PC-3 (cell line): ENCODE measurements around the gene CDH13. TPM values are rescaled to one million over a fixed set of nuclear protein-coding genes. Genes with fewer than 3 reads are reported as not detected.

Experiments
- ATAC-seq: fragments of 200-7000 bp; cut with Tn5 transposase; 2 replicates; pipeline ENCODE4 v1.9.1; 2020; ENCODE audit warnings: mild to moderate bottlenecking, moderate library complexity
- BruUV-seq: library from RNA; stranded (reverse); fragments of 400-500 nt; replicated peaks from 2 replicates; lab custom pipeline; 2021; lab: Mats Ljungman, UMichigan
- CTCF ChIA-PET: fragments of 300-600 bp; sonication (Branson Sonifier 250); formaldehyde crosslinking; loops from one replicate; lab custom pipeline; 2022; ENCODE audit warnings: antibody characterized with exemption; lab: Charles Lee
- POLR2A ChIA-PET: fragments of 300-600 bp; sonication (Branson Sonifier 250); formaldehyde crosslinking; loops from one replicate; lab custom pipeline; 2022; ENCODE audit warnings: antibody characterized with exemption; ENCODE audit not compliant: unreplicated experiment; lab: Charles Lee
- DNase-seq: peaks from one replicate; pipeline ENCODE4 v3.0.0-alpha.2; 2015
- H2AFZ ChIP-seq: fragments of 300-600 bp; sonication (generic); 2 replicates; pipeline ENCODE4 v1.6.0; 2016; ENCODE audit warnings: antibody characterized with exemption, low read length
- H3F3A ChIP-seq: fragments of 300-600 bp; sonication (generic); one replicate; pipeline ENCODE4 v1.6.0; 2017; ENCODE audit warnings: antibody characterized with exemption, low read length, control low read depth, mild to moderate bottlenecking; ENCODE audit not compliant: unreplicated experiment
- H3K27ac ChIP-seq: fragments of 300-600 bp; sonication (generic); 2 replicates; pipeline ENCODE4 v1.5.1; 2016; ENCODE audit warnings: mild to moderate bottlenecking, low read length
- H3K27me3 ChIP-seq: fragments of 300-600 bp; sonication (generic); 2 replicates; pipeline ENCODE4 v1.6.1; 2016; ENCODE audit warnings: low read length, mixed read lengths
- H3K36me3 ChIP-seq: fragments of 300-600 bp; sonication (generic); 2 replicates; pipeline ENCODE4 v1.6.1; 2016; ENCODE audit warnings: low read depth, mixed run types, low read length, mixed read lengths
- H3K4me1 ChIP-seq: fragments of 300-600 bp; sonication (generic); 2 replicates; pipeline ENCODE4 v1.5.1; 2016; ENCODE audit warnings: low read length; ENCODE audit not compliant: insufficient read depth
- H3K4me2 ChIP-seq: fragments of 300-600 bp; sonication (generic); 2 replicates; pipeline ENCODE4 v1.6.0; 2016; ENCODE audit warnings: low read length
- H3K4me3 ChIP-seq: fragments of 300-600 bp; sonication (generic); 2 replicates; pipeline ENCODE4 v1.5.1; 2016; ENCODE audit warnings: mild to moderate bottlenecking, low read length, mixed read lengths
- H3K79me2 ChIP-seq: fragments of 300-600 bp; sonication (generic); 2 replicates; pipeline ENCODE4 v1.6.1; 2017; ENCODE audit warnings: low read length, mixed read lengths
- H3K9ac ChIP-seq: fragments of 300-600 bp; sonication (generic); 2 replicates; pipeline ENCODE4 v1.6.0; 2016; ENCODE audit warnings: mild to moderate bottlenecking, low read length
- H3K9me2 ChIP-seq: fragments of 300-600 bp; sonication (generic); replicated peaks from 2 replicates; pipeline ENCODE4 v1.6.1; 2016; ENCODE audit warnings: mixed run types, low read length, mixed read lengths
- H3K9me3 ChIP-seq: fragments of 300-600 bp; sonication (generic); 2 replicates; pipeline ENCODE4 v1.6.1; 2016; ENCODE audit warnings: low read length, mixed read lengths
- H4K20me1 ChIP-seq: fragments of 300-600 bp; sonication (generic); 2 replicates; pipeline ENCODE4 v1.6.1; 2016; ENCODE audit warnings: low read length, mixed read lengths
- EZH2 ChIP-seq: fragments of 300-600 bp; sonication (generic); IDR thresholded peaks from one replicate; pipeline ENCODE4 v1.6.1; 2017; ENCODE audit warnings: antibody characterized with exemption, mild to moderate bottlenecking, low read length; ENCODE audit not compliant: unreplicated experiment
- EZH2phosphoT487 ChIP-seq: fragments of 300-600 bp; sonication (generic); IDR thresholded peaks from 2 replicates; pipeline ENCODE4 v1.6.1; 2018; ENCODE audit warnings: mild to moderate bottlenecking, antibody characterized with exemption, low read length, borderline replicate concordance
- intact Hi-C: fragments of 100-400 bp; cut with micrococcal nuclease; formaldehyde crosslinking; loops from 2 replicates; pipeline ENCODE4 v1.9.0; 2023
- total RNA-seq: library from RNA; depleted of rRNA; stranded (reverse); fragments of >200 nt; gene quantifications from 2 replicates; pipeline ENCODE4 v1.2.3, GENCODE V29; 2014
- TF ChIP-seq, protein P1 (sequence below): fragments of 300-600 bp; sonication (generic); conservative IDR thresholded peaks from 2 replicates; pipeline ENCODE4 v1.5.1; 2017; ENCODE audit warnings: antibody characterized with exemption, low read depth, mild to moderate bottlenecking, low read length

The CDH13 gene
- total RNA-seq, 1 experiment from 2014 or later, result 0.36 TPM

- DNase-seq (no peak), ATAC-seq (no peak)
- ChIA-PET POLR2A (no interaction called here), CTCF (no interaction called here)
- Histone ChIP-seq H3K4me1 (no peaks in the 10 kb centered on the region), H3K36me3 (no peaks in the 10 kb centered on the region), H3K9ac (no peak overlapping the region), H3K27me3 (no peaks in the 10 kb centered on the region), H3K79me2 (no peaks in the 10 kb centered on the region), H2AFZ (no peak overlapping the region), H4K20me1 (no peaks in the 10 kb centered on the region), H3K4me3 (no peak overlapping the region), H3K27ac (no peak overlapping the region), H3K9me2 (no peaks in the 10 kb centered on the region), H3F3A (no peaks in the 10 kb centered on the region), H3K4me2 (no peak overlapping the region), H3K9me3 (no peaks in the 10 kb centered on the region)
- no TSS peak for BruUV-seq
- TF ChIP-seq EZH2phosphoT487 (no peak), EZH2 (no peak)
- TF ChIP-seq, protein P1, sequence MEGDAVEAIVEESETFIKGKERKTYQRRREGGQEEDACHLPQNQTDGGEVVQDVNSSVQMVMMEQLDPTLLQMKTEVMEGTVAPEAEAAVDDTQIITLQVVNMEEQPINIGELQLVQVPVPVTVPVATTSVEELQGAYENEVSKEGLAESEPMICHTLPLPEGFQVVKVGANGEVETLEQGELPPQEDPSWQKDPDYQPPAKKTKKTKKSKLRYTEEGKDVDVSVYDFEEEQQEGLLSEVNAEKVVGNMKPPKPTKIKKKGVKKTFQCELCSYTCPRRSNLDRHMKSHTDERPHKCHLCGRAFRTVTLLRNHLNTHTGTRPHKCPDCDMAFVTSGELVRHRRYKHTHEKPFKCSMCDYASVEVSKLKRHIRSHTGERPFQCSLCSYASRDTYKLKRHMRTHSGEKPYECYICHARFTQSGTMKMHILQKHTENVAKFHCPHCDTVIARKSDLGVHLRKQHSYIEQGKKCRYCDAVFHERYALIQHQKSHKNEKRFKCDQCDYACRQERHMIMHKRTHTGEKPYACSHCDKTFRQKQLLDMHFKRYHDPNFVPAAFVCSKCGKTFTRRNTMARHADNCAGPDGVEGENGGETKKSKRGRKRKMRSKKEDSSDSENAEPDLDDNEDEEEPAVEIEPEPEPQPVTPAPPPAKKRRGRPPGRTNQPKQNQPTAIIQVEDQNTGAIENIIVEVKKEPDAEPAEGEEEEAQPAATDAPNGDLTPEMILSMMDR, result no peak
- intact Hi-C loops, result no loop called here
Measured at GRCh38 chr16:83224642-83225041, 597.9 kb downstream of the CDH13 start.

DNA sequence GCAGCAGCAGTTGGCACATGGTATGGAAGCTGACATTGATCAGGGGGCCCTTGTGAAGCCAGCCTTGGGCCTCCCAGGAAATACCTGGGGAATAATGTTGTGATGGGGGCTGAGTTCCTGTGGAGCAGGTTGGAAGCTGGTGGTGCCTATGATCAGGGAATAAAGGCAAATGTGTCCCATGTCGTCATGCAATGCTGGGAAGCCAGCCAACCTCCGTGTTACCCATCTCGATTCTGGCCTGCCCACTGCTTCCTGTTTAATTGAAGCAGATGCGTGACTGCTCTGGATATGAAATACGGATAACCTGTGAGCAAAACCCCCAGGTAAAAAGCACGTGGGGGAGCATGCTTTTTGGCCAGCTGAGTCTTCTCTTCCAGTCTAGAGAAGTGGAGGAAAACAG, 600.6 kb downstream of the CDH13 start:
- CTCF ChIA-PET, result no interaction called here
- Histone ChIP-seq H3K27me3 (no peaks in the 10 kb centered on the region), H3K9ac (no peak overlapping the region), H3K4me3 (no peak overlapping the region), H3K79me2 (no peaks in the 10 kb centered on the region), H3K27ac (no peak overlapping the region), H3F3A (no peaks in the 10 kb centered on the region), H3K9me3 (no peaks in the 10 kb centered on the region), H3K4me1 (no peaks in the 10 kb centered on the region), H4K20me1 (no peaks in the 10 kb centered on the region), H2AFZ (no peak overlapping the region), H3K4me2 (no peak overlapping the region), H3K9me2 (no peaks in the 10 kb centered on the region), H3K36me3 (no peaks in the 10 kb centered on the region)
- intact Hi-C loops, result no loop called here
- DNase-seq (no peak), ATAC-seq (no peak)
- TF ChIP-seq, protein P1, result no peak
- TF ChIP-seq EZH2phosphoT487, result no peak
- TF ChIP-seq EZH2, result no peak
- POLR2A ChIA-PET, result no interaction called here
- BruUV-seq, result no TSS peak

GRCh38 chr16:83231729-83232128, 605.0 kb downstream of the CDH13 start:
- no peaks in the 10 kb centered on the region for H4K20me1 ChIP-seq
- H3K9ac ChIP-seq, result no peak overlapping the region
- TF ChIP-seq EZH2 (no peak), EZH2phosphoT487 (no peak)
- TF ChIP-seq, protein P1, result no peak
- ATAC-seq (no peak), DNase-seq (no peak)
- no peak overlapping the region for H2AFZ ChIP-seq
- H3F3A ChIP-seq, result no peaks in the 10 kb centered on the region
- H3K9me2 ChIP-seq, result no peaks in the 10 kb centered on the region
- no TSS peak for BruUV-seq
- H3K36me3 ChIP-seq, result no peaks in the 10 kb centered on the region
- no peaks in the 10 kb centered on the region for H3K79me2 ChIP-seq
- H3K4me1 ChIP-seq, result no peaks in the 10 kb centered on the region
- H3K4me2 ChIP-seq, result no peak overlapping the region
- no peaks in the 10 kb centered on the region for H3K9me3 ChIP-seq
- intact Hi-C loops, result no loop called here
- H3K4me3 ChIP-seq, result no peak overlapping the region
- POLR2A ChIA-PET, result no interaction called here
- no peaks in the 10 kb centered on the region for H3K27me3 ChIP-seq
- no peak overlapping the region for H3K27ac ChIP-seq
- CTCF ChIA-PET, result no interaction called here
